SK-N-SH (cell line): ENCODE measurements around the gene BPIFB3. TPM values are rescaled to one million over a fixed set of nuclear protein-coding genes. Genes with fewer than 3 reads are reported as not detected.

Experiments
- CTCF ChIA-PET: fragments of 300-600, 350-600 bp; formaldehyde crosslinking; extraction: SDS; loops from one replicate; lab custom pipeline; 2021; lab: Yijun Ruan, JAX
- POLR2A ChIA-PET: fragments of 350-600 bp; sonication (Branson Sonifier 250); formaldehyde crosslinking; extraction: SDS; loops from one replicate; lab custom pipeline; 2020; ENCODE audit warnings: antibody characterized with exemption, inconsistent platforms; lab: Yijun Ruan, JAX
- DNase-seq: peaks from one replicate; pipeline ENCODE4 v3.0.0; 2012
- H2AFZ ChIP-seq: fragments of 200-600 bp; sonication (generic); 2 replicates; pipeline ENCODE4 v1.8.1; 2016; ENCODE audit warnings: antibody characterized with exemption, mild to moderate bottlenecking, low read depth
- H3F3A ChIP-seq: fragments of 200-600 bp; sonication (generic); replicated peaks from 2 replicates; pipeline ENCODE3; 2016; ENCODE audit warnings: antibody characterized with exemption, mild to moderate bottlenecking; ENCODE audit not compliant: insufficient read depth
- H3K27ac ChIP-seq, 2 experiments: fragments of 200-500 bp in 1 of 2; fragments of 200-600 bp in 1 of 2; sonication (Bioruptor generic) in 1 of 2; sonication (generic), shearing (Covaris generic) in 1 of 2; 2 replicates each; pipeline versions ENCODE4 v1.5.1 to v1.6.1; 2014 to 2016; ENCODE audit warnings: low read depth in 2 of 2, inconsistent platforms in 1 of 2, low read length in 1 of 2, mild to moderate bottlenecking in 1 of 2, mixed read lengths in 1 of 2
- H3K27me3 ChIP-seq: fragments of 200-600 bp; sonication (generic), shearing (Covaris generic); 2 replicates; pipeline ENCODE4 v1.6.1; 2016; ENCODE audit warnings: mixed run types; ENCODE audit not compliant: insufficient read depth
- H3K36me3 ChIP-seq, 2 experiments: fragments of 200-500 bp in 1 of 2; fragments of 200-600 bp in 1 of 2; sonication (Bioruptor generic) in 1 of 2; sonication (generic) in 1 of 2; replicated peaks in 1 of 2; 2 replicates each; pipeline versions ENCODE3 to v1.5.1; 2014 to 2016; ENCODE audit warnings: low read length in 1 of 2, mild to moderate bottlenecking in 1 of 2; ENCODE audit not compliant: insufficient read depth in 2 of 2, control insufficient read depth in 1 of 2
- H3K4me1 ChIP-seq, 2 experiments: fragments of 200-500 bp in 1 of 2; fragments of 200-600 bp in 1 of 2; sonication (Bioruptor generic) in 1 of 2; sonication (generic), shearing (Covaris generic) in 1 of 2; 2 replicates each; pipeline versions ENCODE4 v1.5.1 to v1.6.1; 2014 to 2016; ENCODE audit warnings: low read depth in 1 of 2, low read length in 1 of 2, mixed run types in 1 of 2; ENCODE audit not compliant: insufficient read depth in 2 of 2, control insufficient read depth in 1 of 2
- H3K4me2 ChIP-seq: fragments of 200-600 bp; sonication (generic), shearing (Covaris generic); 2 replicates; pipeline ENCODE4 v1.6.1; 2017; ENCODE audit warnings: mixed run types
- H3K4me3 ChIP-seq, 2 experiments: fragments of 200-500 bp in 1 of 2; fragments of 200-600 bp in 1 of 2; sonication (Bioruptor generic) in 1 of 2; sonication (generic), shearing (Covaris generic) in 1 of 2; 2 replicates each; pipeline versions ENCODE4 v1.5.1 to v1.8.1; 2014 to 2016; ENCODE audit warnings: low read depth in 2 of 2, inconsistent platforms in 1 of 2, low read length in 1 of 2, mild to moderate bottlenecking in 1 of 2, mixed read lengths in 1 of 2, moderate library complexity in 1 of 2
- H3K79me2 ChIP-seq: fragments of 200-600 bp; sonication (generic); 2 replicates; pipeline ENCODE4 v1.8.1; 2017; ENCODE audit warnings: mild to moderate bottlenecking; ENCODE audit not compliant: insufficient read depth
- H3K9ac ChIP-seq: fragments of 200-600 bp; sonication (generic); 2 replicates; pipeline ENCODE4 v1.6.1; 2017; ENCODE audit warnings: mixed run types
- H3K9me2 ChIP-seq: fragments of 200-600 bp; sonication (generic); 2 replicates; pipeline ENCODE4 v1.6.1; 2017; ENCODE audit warnings: mixed run types
- H3K9me3 ChIP-seq: fragments of 200-600 bp; sonication (generic); 2 replicates; pipeline ENCODE4 v1.6.1; 2017; ENCODE audit warnings: mixed run types, mild to moderate bottlenecking, moderate library complexity
- H4K20me1 ChIP-seq: fragments of 200-600 bp; sonication (generic); 2 replicates; pipeline ENCODE4 v1.6.1; 2017; ENCODE audit warnings: mild to moderate bottlenecking, mixed run types; ENCODE audit not compliant: insufficient read depth
- ELF1 ChIP-seq: IDR thresholded peaks from 2 replicates; pipeline ENCODE4 v1.4.0; 2012
- FOXJ3 ChIP-seq: sonication (generic); formaldehyde crosslinking; IDR thresholded peaks from 2 replicates; pipeline ENCODE4 v1.5.1; 2020; ENCODE audit warnings: mild to moderate bottlenecking, missing genetic modification reagents
- FOXM1 ChIP-seq: IDR thresholded peaks from 2 replicates; pipeline ENCODE4 v1.4.0; 2012; ENCODE audit warnings: low read depth, mild to moderate bottlenecking
- MEF2A ChIP-seq: IDR thresholded peaks from 2 replicates; pipeline ENCODE4 v1.4.0; 2012; ENCODE audit warnings: low read depth, borderline replicate concordance
- NRF1 ChIP-seq: IDR thresholded peaks from 2 replicates; pipeline ENCODE4 v1.6.1; 2012; ENCODE audit warnings: low read depth, mild to moderate bottlenecking, low read length
- PBX3 ChIP-seq: IDR thresholded peaks from 2 replicates; pipeline ENCODE4; 2012
- RAD21 ChIP-seq: IDR thresholded peaks from 2 replicates; pipeline ENCODE4 v1.6.1; 2012; ENCODE audit warnings: mild to moderate bottlenecking, low read length
- REST ChIP-seq: IDR thresholded peaks from 2 replicates; pipeline ENCODE4 v1.6.1; 2012; ENCODE audit warnings: mild to moderate bottlenecking, low read depth, low read length, moderate library complexity
- RXRA ChIP-seq: IDR thresholded peaks from 2 replicates; pipeline ENCODE4 v1.4.0; 2012; ENCODE audit warnings: low read depth, mild to moderate bottlenecking, borderline replicate concordance
- SIN3A ChIP-seq: IDR thresholded peaks from 2 replicates; pipeline ENCODE4 v1.6.1; 2012; ENCODE audit warnings: low read depth, mild to moderate bottlenecking, low read length, moderate library complexity, borderline replicate concordance
- SMC3 ChIP-seq: IDR thresholded peaks from 2 replicates; pipeline ENCODE4 v1.6.1; 2012; ENCODE audit warnings: low read depth, low read length, improper control_type of control experiment
- TAF1 ChIP-seq: IDR thresholded peaks from 2 replicates; pipeline ENCODE4 v1.6.1; 2012; ENCODE audit warnings: low read depth, mild to moderate bottlenecking, low read length, moderate library complexity, borderline replicate concordance
- TCF12 ChIP-seq: IDR thresholded peaks from 2 replicates; pipeline ENCODE4 v1.4.0; 2012
- USF2 ChIP-seq: fragments of 150-350 bp; IDR thresholded peaks from 2 replicates; pipeline ENCODE4 v1.6.1; 2017; ENCODE audit warnings: antibody characterized with exemption, low read length, low read depth, borderline replicate concordance
- YY1 ChIP-seq: IDR thresholded peaks from 2 replicates; pipeline ENCODE4 v1.4.0; 2012; ENCODE audit warnings: low read depth, mild to moderate bottlenecking
- WGBS: methylation state at CpG from one replicate; pipeline ENCODE4 v1.1.6; 2017; ENCODE audit warnings: low lambda C conversion rate; 5-methylcytosine and 5-hydroxymethylcytosine counted together
- polyA plus RNA-seq, 3 experiments: library from polyadenylated mRNA; depleted of rRNA; stranded (reverse); fragments of >200 nt; gene quantifications; 2 replicates each; pipeline ENCODE4 v1.2.3, GENCODE V29; 2012

BPIFB3 gene
- polyA plus RNA-seq, 1 of the 3 experiments (the other 2 are of a cell fraction): not detected

- WGBS: 27% methylated on average over 12 of the region's 19 CpGs
- Histone ChIP-seq H3K4me3 (no peak overlapping the region), H3K9me2 (no peaks in the 10 kb centered on the region), H3K4me1 (no peaks in the 10 kb centered on the region), H3K4me2 (no peak overlapping the region), H3K27me3 (peaks cover 44% of the 10 kb centered on the region), H3K36me3 (no peaks in the 10 kb centered on the region), H4K20me1 (no peaks in the 10 kb centered on the region), H3K9ac (no peak overlapping the region), H2AFZ (no peak overlapping the region), H3F3A (no peaks in the 10 kb centered on the region), H3K79me2 (no peaks in the 10 kb centered on the region), H3K9me3 (no peaks in the 10 kb centered on the region), H3K27ac (no peak overlapping the region)
- CTCF ChIA-PET: no interaction called here
- POLR2A ChIA-PET: no interaction called here
- no peak for DNase-seq
- TF ChIP-seq NRF1: no peak
- no peak for TF ChIP-seq TAF1
- no peak for TF ChIP-seq YY1
- no peak for TF ChIP-seq SMC3
- TF ChIP-seq REST: no peak
- no peak for TF ChIP-seq TCF12
- TF ChIP-seq SIN3A: no peak
- no peak for TF ChIP-seq RXRA
These were observed 16.7 kb downstream of the BPIFB3 start for GRCh38 chr20:33070111-33071053.

- ChIA-PET POLR2A (no interaction called here), CTCF (no interaction called here)
- H3K27me3 ChIP-seq: peaks cover 44% of the 10 kb centered on the region
- no peak overlapping the region for H3K27ac ChIP-seq
- H3K4me2 ChIP-seq: no peak overlapping the region
- no peaks in the 10 kb centered on the region for H3K79me2 ChIP-seq
- no peak overlapping the region for H3K9ac ChIP-seq
- H2AFZ ChIP-seq: no peak overlapping the region
- H3K9me2 ChIP-seq: no peaks in the 10 kb centered on the region
- H3K4me3 ChIP-seq: no peak overlapping the region
- H3K4me1 ChIP-seq: no peaks in the 10 kb centered on the region
- no peak for DNase-seq
- no peaks in the 10 kb centered on the region for H3F3A ChIP-seq
- H3K9me3 ChIP-seq: no peaks in the 10 kb centered on the region
- TF ChIP-seq FOXM1 (no peak), PBX3 (no peak), TAF1 (no peak), SMC3 (no peak), SIN3A (no peak), USF2 (no peak), MEF2A (no peak), ELF1 (no peak), TCF12 (no peak), RAD21 (no peak), FOXJ3 (no peak)
- 10% methylated on average over 5 of the region's 5 CpGs for WGBS
- no peaks in the 10 kb centered on the region for H3K36me3 ChIP-seq
- H4K20me1 ChIP-seq: no peaks in the 10 kb centered on the region
These were observed 17.5 kb downstream of the BPIFB3 start for GRCh38 chr20:33071198-33071597.
